Measurements from ENCODE around the gene TMEM183A.
"Not testable (repeated sequence)": the region's sequence is repeated elsewhere in the genome, so short reads cannot be mapped to it uniquely, and the experiment has no call there.

- not testable (repeated sequence) for TF ChIP-seq POLR2A (IDR thresholded peaks at IDR 0.05; ENCODE audit: low read length); GATA1 (IDR thresholded peaks at IDR 0.05; ENCODE audit: low read depth, low read length)
Observed at GRCh38 chr1:202986120-202986519, 21.1 kb upstream of the TMEM183A start.

Measured in erythroblast (primary cell).